ENCODE measurements around the gene MGRN1.

Gene MGRN1

GRCh38 chr16:4679156-4679849 is 54.7 kb downstream of the MGRN1 start:
- FAIRE-seq (no peak), DNase-seq (ENCODE audit: insufficient read length, low spot score) (no peak)
- TF ChIP-seq SPI1 (IDR thresholded peaks at IDR 0.05; ENCODE audit: low read depth, low read length) (no peak), POU2F2 (IDR thresholded peaks at IDR 0.05; ENCODE audit: low read depth, low read length) (no peak), POLR2A (IDR thresholded peaks at IDR 0.05; ENCODE audit: low read depth, low read length) (no peak), TAF1 (IDR thresholded peaks at IDR 0.05; ENCODE audit: low read depth, low read length) (no peak), PAX5 (IDR thresholded peaks at IDR 0.05; ENCODE audit: insufficient read depth, low read length, severe bottlenecking) (no peak), POLR2AphosphoS5 (IDR thresholded peaks at IDR 0.05; ENCODE audit: low read depth, low read length) (no peak)

GRCh38 chr16:4679850-4680636 is 55.4 kb downstream of the MGRN1 start:
- no peak for TF ChIP-seq POU2F2 (IDR thresholded peaks at IDR 0.05; ENCODE audit: low read depth, low read length)
- no peak for TF ChIP-seq TAF1 (IDR thresholded peaks at IDR 0.05; ENCODE audit: low read depth, low read length)
- TF ChIP-seq POLR2AphosphoS5 (IDR thresholded peaks at IDR 0.05; ENCODE audit: low read depth, low read length) = no peak
- TF ChIP-seq PAX5 (IDR thresholded peaks at IDR 0.05; ENCODE audit: insufficient read depth, low read length, severe bottlenecking) = no peak
- no peak for TF ChIP-seq SPI1 (IDR thresholded peaks at IDR 0.05; ENCODE audit: low read depth, low read length)
- no peak for TF ChIP-seq POLR2A (IDR thresholded peaks at IDR 0.05; ENCODE audit: low read depth, low read length)
- FAIRE-seq (no peak), DNase-seq (ENCODE audit: insufficient read length, low spot score) (no peak)

GRCh38 chr16:4680673-4681470 is 56.2 kb downstream of the MGRN1 start:
- no peak for TF ChIP-seq POU2F2 (IDR thresholded peaks at IDR 0.05; ENCODE audit: low read depth, low read length)
- TF ChIP-seq POLR2AphosphoS5 (IDR thresholded peaks at IDR 0.05; ENCODE audit: low read depth, low read length) = no peak
- no peak for TF ChIP-seq PAX5 (IDR thresholded peaks at IDR 0.05; ENCODE audit: insufficient read depth, low read length, severe bottlenecking)
- TF ChIP-seq POLR2A (IDR thresholded peaks at IDR 0.05; ENCODE audit: low read depth, low read length) = no peak
- TF ChIP-seq TAF1 (IDR thresholded peaks at IDR 0.05; ENCODE audit: low read depth, low read length) = no peak
- no peak for TF ChIP-seq SPI1 (IDR thresholded peaks at IDR 0.05; ENCODE audit: low read depth, low read length)
- DNase-seq (ENCODE audit: insufficient read length, low spot score) (no peak), FAIRE-seq (no peak)

GRCh38 chr16:4681471-4682083 is 57.0 kb downstream of the MGRN1 start:
- DNase-seq (ENCODE audit: insufficient read length, low spot score) = no peak
- TF ChIP-seq SPI1 (IDR thresholded peaks at IDR 0.05; ENCODE audit: low read depth, low read length) = no peak
- no peak for TF ChIP-seq TAF1 (IDR thresholded peaks at IDR 0.05; ENCODE audit: low read depth, low read length)
- TF ChIP-seq POLR2A (IDR thresholded peaks at IDR 0.05; ENCODE audit: low read depth, low read length) = no peak
- no peak for TF ChIP-seq POLR2AphosphoS5 (IDR thresholded peaks at IDR 0.05; ENCODE audit: low read depth, low read length)
- no peak for TF ChIP-seq PAX5 (IDR thresholded peaks at IDR 0.05; ENCODE audit: insufficient read depth, low read length, severe bottlenecking)
- no peak for TF ChIP-seq POU2F2 (IDR thresholded peaks at IDR 0.05; ENCODE audit: low read depth, low read length)
- FAIRE-seq = no peak

GRCh38 chr16:4682084-4682591 is 57.5 kb downstream of the MGRN1 start:
- no peak for TF ChIP-seq POLR2A (IDR thresholded peaks at IDR 0.05; ENCODE audit: low read depth, low read length)
- TF ChIP-seq PAX5 (IDR thresholded peaks at IDR 0.05; ENCODE audit: insufficient read depth, low read length, severe bottlenecking) = no peak
- TF ChIP-seq POU2F2 (IDR thresholded peaks at IDR 0.05; ENCODE audit: low read depth, low read length) = no peak
- no peak for TF ChIP-seq SPI1 (IDR thresholded peaks at IDR 0.05; ENCODE audit: low read depth, low read length)
- TF ChIP-seq TAF1 (IDR thresholded peaks at IDR 0.05; ENCODE audit: low read depth, low read length) = no peak
- no peak for TF ChIP-seq POLR2AphosphoS5 (IDR thresholded peaks at IDR 0.05; ENCODE audit: low read depth, low read length)
- DNase-seq (ENCODE audit: insufficient read length, low spot score) = no peak
- no peak for FAIRE-seq

GRCh38 chr16:4682616-4683254 is 58.1 kb downstream of the MGRN1 start:
- DNase-seq (ENCODE audit: insufficient read length, low spot score) (no peak), FAIRE-seq (no peak)
- TF ChIP-seq TAF1 (IDR thresholded peaks at IDR 0.05; ENCODE audit: low read depth, low read length) (no peak), POLR2A (IDR thresholded peaks at IDR 0.05; ENCODE audit: low read depth, low read length) (no peak), POLR2AphosphoS5 (IDR thresholded peaks at IDR 0.05; ENCODE audit: low read depth, low read length) (no peak), PAX5 (IDR thresholded peaks at IDR 0.05; ENCODE audit: insufficient read depth, low read length, severe bottlenecking) (no peak), SPI1 (IDR thresholded peaks at IDR 0.05; ENCODE audit: low read depth, low read length) (no peak)

GRCh38 chr16:4683255-4684057 is 58.8 kb downstream of the MGRN1 start:
- TF ChIP-seq SPI1 (IDR thresholded peaks at IDR 0.05; ENCODE audit: low read depth, low read length) = no peak
- TF ChIP-seq TAF1 (IDR thresholded peaks at IDR 0.05; ENCODE audit: low read depth, low read length) = no peak
- no peak for TF ChIP-seq POLR2AphosphoS5 (IDR thresholded peaks at IDR 0.05; ENCODE audit: low read depth, low read length)
- no peak for TF ChIP-seq POLR2A (IDR thresholded peaks at IDR 0.05; ENCODE audit: low read depth, low read length)
- TF ChIP-seq PAX5 (IDR thresholded peaks at IDR 0.05; ENCODE audit: insufficient read depth, low read length, severe bottlenecking) = no peak
- FAIRE-seq = no peak
- no peak for DNase-seq (ENCODE audit: insufficient read length, low spot score)
